Activated CD8-positive, alpha-beta memory T cell treated with anti-CD3 and anti-CD28 coated beads for 4 hours (primary cell): ENCODE results near the gene PLCB4.
A peak's percentile ranks its signal among the peaks of the same experiment; 100 is the strongest.

Experiments
- DNase-seq, 2 donors: peaks; one replicate each; pipeline ENCODE4 v3.0.0-alpha.2; 2020; ENCODE audit warnings: low read depth in 2 of 2

The PLCB4 gene

DNA sequence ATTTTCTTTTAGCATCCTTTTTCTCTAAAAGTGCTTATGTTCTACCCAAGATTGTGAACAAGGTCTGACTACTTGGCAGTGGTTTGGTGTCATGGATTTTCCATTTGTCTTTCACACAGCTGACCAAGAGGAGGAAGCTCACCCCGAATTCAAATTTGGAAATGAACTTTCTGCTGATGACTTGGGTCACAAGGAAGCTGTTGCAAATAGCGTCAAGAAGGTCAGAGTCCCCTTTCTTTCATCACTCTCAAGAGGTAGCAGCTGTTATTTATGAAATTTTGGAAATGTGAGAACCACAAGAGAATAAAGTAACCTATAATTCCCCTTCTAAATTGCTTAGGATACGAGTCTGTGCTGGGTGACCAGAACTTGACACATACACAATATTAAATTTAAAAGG, 332.5 kb downstream of the PLCB4 start:
- DNase-seq = no peak

DNA sequence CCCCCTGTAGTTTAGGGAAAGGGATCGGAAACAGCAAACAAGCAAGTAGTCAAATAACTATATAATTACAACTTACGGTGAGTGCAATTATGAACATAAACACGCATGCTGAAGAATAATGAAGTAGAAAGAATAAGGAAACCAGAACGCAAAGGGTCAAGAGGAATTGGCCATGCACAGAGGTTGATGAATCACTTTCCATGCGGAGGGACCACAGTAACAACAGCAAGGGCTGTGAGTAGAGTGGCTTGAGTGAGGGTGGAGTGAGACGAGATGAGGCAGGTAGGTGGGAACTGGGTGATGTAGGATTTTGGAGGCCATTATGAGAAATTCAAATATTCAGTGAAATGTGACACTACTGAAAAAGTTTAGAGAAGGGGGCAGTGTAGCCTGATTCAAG, 333.3 kb downstream of the PLCB4 start:
- DNase-seq = no peak

DNA sequence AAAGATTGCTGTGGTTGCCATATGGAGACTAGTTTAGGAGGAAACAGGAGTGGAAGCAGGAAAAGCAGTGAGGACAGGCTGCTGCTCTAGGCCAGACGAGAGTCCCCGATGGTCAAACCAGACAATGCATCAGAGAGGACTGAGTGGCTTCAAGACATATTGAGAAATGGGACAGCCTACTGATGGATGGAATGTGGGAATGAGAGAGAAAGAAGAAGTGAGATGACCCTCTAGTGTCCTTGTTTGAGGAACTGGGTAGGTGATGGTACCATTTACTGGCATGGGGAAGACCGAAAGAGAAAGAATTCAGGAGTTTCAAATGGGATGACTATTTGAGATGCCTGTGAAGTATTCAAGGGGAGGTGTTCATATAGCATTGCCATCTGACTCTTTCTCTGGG, 333.7 kb downstream of the PLCB4 start:
- no peak for DNase-seq

DNA sequence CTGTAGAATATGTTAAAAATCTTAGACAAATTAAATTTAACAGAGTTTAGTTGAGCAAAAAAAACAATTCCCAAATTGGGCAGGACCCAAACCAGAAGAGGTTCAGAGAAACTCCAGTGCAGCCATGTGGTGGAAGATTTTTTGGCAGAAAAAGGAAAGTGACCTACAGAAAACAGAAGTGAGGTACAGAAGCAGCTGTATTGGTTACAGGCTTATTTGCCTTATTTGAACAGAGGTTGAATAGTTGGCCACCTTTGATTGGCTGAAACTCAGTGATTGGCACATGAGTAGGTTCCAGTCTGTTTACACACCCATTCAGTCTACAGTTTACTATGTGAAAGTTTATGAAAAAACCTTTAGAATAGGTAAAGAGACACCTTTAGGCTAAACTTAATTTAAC, 334.6 kb downstream of the PLCB4 start:
- DNase-seq = no peak

DNA sequence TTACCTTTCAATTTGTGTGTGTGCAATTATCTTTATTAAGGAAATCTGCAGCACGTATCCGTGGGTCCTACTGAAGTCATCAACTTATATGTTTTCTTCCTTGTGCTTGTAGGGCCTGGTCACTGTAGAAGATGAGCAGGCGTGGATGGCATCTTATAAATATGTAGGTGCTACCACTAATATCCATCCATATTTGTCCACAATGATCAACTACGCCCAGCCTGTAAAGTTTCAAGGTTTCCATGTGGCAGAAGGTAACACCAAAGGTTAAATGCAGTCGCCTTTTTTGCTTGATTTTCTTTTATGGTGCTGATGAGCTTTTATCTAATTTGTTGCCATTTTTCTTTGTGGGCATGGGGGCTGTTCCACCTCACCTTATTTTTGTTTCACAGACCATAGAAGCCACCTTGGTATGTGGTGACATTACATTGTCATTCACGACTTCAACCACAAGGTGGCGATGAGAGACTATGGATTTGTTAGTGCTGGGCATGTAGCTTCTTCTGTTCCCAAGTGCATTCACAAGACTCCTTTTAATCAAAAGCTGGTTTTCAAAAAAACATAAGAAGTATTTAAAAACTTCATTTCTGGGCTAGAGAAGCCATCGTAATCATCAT, 339.0 kb downstream of the PLCB4 start:
- peak in 1 of 2 donors; percentile 9 for DNase-seq

DNA sequence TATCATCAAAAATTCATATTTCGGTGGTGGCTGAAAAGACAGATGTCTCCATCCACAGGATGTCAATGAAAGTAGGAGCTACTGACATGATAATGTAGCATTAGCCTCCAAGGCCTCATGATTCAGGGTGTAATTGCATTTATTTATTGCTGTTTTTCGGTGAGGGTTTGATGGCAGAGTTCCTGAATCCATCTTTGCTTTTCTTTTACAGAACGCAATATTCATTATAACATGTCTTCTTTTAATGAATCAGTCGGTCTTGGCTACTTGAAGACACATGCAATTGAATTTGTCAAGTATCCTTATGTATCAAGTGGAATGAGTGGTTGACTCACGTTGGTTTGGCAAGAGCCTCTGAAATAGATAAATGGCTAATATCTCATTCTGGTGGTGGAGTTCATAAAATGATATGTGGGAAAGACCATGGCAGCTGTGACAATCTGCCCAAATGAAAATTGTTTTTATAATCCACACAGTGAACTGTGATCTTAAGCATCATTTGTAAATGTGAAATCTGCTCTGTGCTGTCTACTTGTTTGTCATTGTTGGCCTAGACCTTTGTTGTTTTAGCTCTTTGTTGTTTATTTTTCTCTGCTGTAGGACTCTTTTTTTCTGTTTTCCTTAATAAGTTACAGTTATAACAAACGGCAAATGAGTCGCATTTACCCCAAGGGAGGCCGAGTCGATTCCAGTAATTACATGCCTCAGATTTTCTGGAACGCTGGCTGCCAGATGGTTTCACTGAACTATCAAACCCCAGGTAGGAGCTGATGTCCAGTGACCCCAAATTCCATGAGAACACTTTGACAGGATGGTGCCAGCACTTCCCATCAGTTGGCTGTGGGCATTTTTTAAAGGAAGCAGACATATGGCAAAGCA, 339.8 kb downstream of the PLCB4 start:
- DNase-seq = no peak

DNA sequence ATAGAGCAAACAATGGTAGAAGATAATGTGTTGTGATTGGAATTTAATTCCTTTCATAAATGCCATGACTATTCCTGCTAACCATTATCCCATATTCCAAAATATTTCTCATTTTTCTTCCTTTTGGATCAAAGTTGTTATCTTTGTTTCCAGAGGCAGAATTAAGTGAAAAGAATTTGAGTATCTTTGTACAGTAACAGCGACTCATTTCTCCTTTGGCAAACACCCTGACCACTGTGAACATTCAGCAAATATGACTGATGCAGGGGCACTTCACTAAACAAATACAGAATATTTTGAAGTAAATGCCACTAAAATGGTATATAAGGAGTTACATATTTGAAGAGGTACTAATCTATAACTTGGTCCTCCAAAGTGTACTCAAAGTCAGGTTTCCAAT, 340.5 kb downstream of the PLCB4 start:
- DNase-seq = no peak

DNA sequence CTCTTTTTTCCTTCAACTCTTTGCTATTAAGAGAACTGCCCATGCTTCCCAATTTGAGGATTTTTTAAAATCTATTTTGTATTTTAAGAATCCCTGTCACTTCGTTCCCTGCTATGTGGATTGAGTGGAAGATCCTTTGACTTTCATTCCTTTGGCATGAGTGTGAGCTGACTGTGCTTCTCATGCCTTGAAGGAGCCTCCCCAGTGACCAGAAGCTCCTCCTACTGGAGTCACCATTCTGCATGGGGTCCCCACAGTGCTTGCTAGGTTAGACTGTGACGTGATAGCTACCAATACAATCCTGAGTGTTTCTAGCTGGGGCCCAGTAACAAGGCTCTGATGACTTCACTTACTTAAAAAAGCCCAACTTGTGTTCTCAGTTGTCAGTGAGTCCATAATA, 341.1 kb downstream of the PLCB4 start:
- DNase-seq = no peak

DNA sequence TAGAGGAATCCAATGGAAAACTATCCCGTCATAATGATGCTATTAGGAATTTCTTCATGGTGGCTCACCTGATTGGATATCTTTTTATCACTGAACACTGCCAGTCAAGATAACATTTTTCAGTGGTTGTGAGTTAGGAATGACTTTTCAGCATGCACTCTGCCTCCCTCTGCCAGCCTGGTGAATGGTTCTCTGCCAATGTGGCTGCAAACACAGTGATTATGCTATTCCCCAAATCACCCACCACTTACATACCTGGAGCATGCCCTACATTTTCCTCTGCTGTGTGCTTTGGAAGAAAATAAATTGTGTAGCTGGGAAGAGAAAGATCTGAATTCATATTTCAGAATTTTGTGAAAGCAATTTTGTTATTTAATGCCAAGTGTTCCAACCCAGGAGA, 342.9 kb downstream of the PLCB4 start:
- no peak for DNase-seq

DNA sequence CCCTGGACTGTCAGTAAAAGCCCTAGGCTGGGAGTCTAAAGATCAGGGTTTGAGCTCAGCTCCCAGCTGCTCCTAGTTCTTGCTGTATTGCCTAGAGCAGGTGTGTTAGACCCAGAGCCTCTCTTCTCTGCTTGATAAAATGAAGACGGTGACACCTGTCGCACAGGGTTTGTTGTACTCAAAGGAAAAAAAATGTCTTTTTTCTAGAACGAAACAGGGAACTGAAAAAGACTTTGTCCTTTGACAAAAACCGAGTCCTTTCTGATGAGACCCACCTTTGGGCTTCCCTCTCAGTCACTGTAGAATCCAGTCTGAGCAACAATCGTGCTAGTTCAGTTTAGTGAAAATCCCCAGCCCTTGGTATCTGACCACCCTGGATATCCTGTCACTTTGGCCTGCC, 343.4 kb downstream of the PLCB4 start:
- DNase-seq = no peak

DNA sequence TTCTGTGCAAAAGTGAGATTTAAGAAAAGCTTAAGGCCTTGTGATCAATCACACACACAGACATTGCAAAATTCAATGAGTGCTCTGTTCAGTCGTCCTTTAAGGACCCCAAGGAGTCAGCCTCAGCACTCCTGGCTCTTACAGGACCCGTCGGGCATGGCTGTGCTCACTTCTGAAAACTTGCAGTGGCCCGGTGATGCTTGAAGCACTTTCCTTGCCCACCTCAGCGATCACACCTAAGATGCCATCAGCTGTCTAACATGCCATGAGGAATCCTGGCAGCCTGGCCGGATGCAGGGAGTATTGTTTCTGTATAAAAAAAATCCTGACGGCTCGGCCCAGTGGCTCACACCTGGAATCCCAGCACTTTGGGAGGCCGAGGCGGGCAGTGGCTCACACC, 344.1 kb downstream of the PLCB4 start:
- DNase-seq = no peak

DNA sequence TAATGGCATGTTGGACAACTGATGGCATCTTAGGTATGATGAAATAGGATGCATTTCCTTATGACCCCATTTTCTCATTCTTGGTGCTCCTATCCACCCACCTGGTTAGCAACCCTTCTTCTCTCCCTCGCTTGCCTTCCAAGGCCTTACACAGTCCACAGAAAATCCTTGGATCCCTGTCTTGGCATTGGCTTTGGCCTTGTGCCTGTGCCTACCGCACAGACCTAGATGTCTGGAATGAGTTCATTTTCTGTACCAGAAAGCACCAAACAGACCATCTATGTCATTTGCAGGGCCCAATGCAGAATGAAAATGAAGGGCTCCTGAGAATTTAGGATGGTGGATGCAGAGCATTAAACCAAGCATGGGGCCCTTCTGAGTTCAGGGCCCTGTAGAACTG, 346.5 kb downstream of the PLCB4 start:
- DNase-seq = no peak

DNA sequence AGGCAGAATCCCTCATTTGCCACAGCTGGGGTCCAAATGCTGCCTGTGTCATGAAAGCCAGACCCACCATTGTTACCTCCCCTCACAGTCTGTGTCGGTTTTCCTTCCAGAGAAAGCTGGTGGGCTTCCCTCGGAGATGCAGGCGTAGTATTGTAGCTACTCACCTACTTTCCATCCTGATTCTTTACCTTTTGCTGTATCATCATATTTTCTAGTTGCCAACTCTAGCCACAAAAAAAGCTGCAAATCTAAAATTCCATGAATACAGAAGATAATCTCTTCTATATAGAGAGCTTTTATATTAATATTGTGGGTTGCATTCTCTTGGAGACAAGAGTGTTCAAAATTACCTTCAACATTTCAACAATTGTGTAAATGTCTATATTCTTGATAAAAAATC, 347.5 kb downstream of the PLCB4 start:
- DNase-seq = no peak

DNA sequence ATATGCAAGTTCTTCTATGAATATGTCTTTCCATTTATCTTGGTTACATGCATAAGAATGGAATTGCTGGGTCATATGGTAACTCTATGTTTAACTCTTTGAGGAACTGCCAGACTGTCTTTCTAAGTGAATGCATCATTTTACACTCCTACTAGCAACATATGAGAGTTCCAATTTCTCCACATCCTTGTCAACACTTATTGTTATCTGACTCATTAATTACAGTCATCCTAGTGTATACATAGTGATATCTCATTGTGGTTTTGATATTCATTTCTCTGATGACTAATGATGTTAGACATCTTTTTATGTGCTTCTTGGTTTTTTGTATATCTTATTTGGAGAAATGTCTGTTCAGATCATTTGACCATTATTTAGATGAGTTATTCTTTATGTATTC, 348.8 kb downstream of the PLCB4 start:
- no peak for DNase-seq

DNA sequence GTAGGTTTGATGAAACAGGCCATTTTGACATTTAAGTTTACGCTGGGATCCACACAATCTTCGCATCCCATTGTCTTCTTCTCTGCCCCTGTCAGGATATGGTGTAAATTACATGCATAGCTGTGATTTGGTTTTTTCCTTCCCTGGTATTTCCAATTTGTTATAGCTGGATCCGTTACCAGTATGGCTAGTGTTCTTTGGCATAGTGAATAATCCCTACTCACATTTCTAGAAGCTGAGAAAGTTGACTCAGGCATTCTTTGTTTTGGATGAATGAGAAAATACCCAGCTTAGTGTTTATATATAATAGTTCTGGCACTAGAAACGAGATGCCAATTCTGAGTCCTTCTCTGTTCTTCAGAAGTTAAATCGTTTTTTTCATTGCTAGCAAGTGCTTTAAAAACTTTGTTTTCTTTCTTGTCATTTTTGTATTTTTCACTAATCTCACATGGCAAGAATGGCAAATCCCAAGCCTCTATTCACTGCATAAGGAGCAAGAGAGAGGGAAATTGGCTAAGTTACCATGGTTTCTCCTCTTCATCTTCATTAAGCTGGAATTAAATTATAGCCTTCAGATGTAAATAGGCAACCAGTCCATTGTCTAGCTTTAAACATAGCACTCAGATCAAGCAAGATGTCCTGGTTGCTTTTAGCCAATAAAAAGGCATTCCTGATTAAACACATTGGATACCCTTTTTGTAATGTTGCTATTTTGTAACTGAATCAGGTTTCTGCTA, 353.6 kb downstream of the PLCB4 start:
- DNase-seq = no peak

DNA sequence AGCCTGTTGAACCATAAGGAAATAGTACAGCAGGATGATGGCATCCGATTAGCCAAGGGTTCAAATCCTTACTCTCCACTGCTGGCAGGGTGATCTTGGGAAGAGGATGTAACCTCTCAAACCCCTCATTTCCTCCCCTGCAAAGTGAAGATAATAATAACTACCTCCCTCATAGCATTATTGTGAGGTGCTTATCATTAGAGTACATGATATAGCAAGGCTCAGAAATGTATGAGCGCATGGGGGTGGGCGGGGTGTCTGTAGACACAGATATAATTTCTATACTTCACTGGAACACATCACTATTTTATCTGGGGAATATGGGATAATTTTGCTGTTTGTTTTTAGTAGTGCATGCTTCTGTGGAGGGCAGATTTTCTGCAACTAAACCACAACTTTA, 355.7 kb downstream of the PLCB4 start:
- no peak for DNase-seq

DNA sequence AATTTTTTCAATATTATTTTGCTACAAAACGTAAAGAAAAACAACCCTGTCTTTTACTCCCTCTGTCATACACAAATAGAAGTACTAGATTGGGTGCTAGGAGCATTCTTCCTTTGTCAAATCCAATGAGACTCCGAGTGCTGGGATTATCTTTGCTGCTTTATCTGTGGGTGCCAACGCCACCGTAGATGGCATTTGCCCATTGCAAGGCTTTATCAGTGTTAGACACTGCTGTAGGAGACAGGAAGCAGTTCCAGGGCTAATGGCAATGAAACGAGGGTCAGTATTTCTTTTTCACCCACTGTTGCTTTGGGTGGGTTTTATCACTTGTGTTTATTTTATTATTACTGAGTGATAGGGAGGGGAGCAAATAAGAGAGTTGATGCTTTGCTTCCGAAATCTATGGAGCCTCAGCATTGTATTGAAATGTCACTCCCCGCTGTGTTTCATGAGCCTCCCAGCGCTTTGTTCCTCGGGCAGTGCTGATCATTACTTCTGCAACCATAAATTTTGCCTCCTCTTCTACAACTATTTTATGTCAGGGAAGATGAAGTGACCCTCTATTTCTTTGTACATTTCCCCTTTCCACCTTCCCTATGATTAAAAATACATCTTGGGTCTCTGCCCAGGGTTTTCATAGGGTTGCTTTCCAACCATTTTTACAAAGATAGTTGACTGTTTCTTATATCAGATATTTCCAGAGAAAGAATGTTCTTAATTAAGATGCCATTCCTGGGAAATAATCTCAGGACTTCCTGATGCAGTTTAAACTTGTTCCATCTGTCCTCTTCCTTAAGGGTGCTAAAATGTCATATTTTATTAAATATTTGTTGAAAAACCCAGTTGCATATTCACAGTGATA, 358.8 kb downstream of the PLCB4 start:
- DNase-seq = no peak

DNA sequence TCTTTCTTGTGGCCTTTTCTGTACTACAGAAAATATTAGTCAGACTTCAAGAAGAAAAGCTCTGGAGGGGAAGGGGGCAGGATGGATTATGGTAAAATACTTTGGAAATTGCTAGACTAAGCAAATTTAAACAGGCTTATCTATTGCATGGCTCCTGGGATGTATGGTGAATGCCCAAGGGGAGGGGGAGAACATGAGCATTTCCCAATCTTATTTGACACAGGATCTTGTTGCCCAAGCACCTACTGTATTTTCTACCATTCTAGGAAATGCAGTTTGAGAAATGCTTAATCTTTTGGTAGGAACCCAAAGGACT, 359.4 kb downstream of the PLCB4 start:
- DNase-seq = no peak

DNA sequence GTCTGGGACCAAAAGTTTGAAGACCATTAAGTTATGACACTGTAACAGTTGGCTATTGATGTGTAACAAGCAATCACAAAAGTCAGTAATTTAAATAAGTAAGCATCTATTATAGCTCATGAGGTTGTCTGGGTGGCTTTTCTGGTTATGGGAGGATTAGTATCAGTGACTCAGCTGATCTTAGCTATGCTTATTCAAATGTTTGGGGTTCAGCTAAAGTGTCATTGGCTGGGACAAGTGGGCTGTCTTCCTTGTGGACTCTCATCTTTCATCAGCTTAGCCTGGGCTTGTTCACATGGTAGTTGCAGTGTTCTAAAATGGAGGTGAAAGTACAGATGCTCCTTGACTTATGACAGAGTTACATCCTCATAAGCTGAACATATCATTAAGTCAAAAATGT, 370.9 kb downstream of the PLCB4 start:
- DNase-seq = no peak

DNA sequence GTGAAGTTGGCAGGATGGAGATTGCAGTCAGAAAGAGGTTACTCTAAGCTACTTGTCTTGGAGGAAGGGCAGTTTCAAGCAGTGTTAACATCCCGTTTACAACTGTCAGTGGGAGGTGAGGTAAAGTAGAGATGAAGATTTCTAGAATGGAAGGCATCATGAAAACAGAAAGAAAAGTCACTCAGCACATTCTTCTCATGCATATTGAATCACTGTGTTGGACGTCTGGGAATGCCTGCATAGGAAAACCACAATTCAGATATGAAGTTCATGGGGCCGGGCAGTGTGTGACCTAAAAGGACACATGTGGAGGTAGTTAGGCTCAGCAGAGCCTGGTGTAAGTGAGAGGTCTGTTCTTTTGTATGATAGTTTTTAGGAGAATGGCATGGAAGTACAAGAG, 372.0 kb downstream of the PLCB4 start:
- DNase-seq = no peak

DNA sequence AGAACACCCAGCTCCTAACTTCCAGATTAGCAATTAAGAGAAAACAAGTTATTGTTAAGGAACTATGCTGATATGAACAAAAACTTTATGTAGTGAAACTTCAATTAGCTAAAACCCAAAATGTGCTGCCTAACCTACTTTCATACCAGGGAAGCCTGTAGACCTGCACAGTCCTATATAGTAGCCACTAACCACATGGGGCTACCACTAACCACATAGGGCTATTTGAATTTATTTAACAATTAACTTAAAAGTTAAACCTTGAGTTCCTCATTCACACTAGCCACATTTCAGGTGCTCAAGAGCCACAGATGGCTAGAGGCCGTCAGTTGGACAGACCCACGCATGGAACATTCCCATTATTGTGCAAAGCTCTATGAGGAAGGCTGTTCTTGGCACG, 373.1 kb downstream of the PLCB4 start:
- DNase-seq = no peak

DNA sequence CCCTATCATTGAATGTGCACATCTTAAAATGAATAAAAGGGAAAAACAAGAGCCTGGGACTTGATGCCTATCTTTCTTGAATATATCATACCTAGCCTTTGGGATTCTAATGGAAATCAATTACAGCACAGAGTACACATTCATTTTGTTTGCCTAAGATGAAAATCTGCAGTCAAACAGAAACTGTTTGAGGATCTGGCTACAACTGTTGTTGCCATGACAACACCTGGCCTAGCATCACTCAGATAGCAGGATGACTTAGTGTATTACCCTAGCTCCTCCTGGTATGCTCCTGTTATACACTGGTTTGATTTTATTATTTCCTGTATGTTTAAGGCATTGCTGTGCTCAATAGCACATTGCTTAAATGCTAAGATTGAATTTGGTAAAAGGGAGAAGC, 374.0 kb downstream of the PLCB4 start:
- DNase-seq = no peak
